HG03378 (cell line): ENCODE results near the gene MOSPD3.
"Not testable (repeated sequence)": the region's sequence is repeated elsewhere in the genome, so short reads cannot be mapped to it uniquely, and the experiment has no call there.

Experiments used
- ATAC-seq: cut with Tn5 transposase; IDR thresholded peaks from one replicate; pipeline ENCODE4 v1.9.1; 2021; ENCODE audit warnings: mild to moderate bottlenecking, moderate library complexity; ENCODE audit not compliant: unreplicated experiment

The MOSPD3 gene, protein sequence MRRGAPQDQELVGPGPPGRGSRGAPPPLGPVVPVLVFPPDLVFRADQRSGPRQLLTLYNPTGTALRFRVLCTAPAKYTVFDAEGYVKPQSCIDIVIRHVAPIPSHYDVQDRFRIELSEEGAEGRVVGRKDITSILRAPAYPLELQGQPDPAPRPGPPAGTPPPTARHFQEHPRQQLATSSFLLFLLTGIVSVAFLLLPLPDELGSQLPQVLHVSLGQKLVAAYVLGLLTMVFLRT

DNA sequence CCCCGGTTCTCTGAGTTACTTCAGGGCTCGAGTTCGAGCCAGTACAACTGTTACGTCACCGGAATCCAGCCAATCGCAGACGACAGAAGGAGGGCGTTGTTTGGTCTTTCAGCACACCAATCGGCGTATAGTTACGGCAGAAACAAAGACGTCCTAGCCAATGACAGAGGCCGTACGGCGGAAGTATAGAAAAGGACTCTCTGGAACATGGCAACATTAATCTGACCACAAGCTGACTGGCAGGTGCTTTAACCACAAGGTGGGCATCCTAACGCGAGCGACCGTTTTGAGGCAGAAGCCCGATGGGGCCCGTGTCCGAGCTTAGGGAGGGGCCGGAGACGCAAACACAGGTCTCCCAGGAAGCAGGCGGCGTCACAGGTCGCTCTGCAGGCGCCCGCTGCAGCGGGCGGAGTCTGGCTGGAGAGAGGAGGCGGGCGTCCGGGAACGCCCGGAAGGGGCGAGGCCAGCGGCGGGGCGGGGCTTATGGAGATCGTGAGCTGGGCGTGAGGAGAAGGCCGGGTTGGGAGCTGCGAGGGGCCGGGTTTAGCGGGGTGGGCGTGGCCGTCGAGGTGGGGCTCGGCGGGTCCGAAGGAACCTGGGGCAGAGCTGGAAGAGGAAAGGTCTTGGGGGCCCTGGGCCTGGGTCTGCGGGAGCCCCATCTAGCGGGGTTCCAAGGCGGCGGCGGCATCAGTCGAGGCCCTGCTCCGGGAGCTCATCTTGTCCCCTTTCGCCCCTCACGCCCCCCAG is at the start of gene MOSPD3:
Gene MOSPD3 (plus strand): TSS at position 558 of the 747 bp plus-strand sequence. CDS start 252 bp downstream, outside the sequence.
- ATAC-seq = peak; percentile 92

DNA sequence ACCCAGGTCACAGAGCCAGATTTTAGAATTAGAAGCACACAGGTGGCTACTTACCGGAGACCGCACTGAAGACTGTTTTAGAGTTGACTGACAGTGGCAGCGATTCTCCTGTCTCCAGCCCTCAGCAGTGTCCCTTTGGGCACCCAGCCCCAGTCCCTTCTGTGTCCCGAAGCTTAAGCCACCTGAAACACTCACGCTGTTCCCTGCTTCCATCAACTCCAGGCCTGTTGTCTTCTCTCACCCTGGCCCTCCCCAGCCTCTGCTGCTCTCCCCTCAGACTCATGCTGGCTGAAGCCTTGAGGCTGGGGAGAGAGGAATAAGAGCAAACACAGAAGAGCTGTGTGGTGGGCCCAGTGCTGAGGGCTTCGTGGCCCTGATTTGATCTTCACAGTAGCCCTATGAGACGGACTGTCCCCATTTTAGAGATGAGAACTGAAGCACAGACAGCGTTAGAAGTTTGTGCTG is 49.2 kb upstream of the MOSPD3 start:
- ATAC-seq = no peak

DNA sequence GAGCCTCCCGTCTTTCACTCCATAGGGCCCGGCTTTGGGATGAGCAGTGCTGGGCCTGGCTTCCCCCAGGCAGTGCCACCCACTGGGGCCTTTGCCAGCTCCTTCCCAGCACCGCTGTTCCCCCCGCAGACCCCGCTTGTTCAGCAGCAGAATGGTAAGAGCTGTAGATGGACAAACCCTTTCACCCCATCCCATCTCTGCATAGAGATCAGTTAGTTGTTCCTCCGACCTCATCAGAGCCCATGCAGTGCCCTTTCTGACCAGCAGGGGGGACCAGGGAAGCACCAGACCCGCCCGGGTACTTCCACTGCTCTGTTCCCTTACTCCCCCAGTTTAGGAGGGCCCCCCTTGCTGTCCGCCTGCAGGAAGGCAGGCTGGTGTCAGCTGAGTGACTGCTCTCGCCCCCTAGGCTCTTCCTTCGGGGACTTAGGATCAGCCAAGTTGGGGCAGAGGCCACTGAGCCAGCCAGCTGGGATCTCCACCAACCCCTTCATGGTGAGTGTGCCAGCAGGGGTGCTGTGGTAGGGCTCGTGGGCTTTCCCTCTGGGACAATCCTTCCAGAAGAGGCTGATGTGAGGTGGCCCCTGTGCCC is 48.4 kb upstream of the MOSPD3 start:
- ATAC-seq = no peak

DNA sequence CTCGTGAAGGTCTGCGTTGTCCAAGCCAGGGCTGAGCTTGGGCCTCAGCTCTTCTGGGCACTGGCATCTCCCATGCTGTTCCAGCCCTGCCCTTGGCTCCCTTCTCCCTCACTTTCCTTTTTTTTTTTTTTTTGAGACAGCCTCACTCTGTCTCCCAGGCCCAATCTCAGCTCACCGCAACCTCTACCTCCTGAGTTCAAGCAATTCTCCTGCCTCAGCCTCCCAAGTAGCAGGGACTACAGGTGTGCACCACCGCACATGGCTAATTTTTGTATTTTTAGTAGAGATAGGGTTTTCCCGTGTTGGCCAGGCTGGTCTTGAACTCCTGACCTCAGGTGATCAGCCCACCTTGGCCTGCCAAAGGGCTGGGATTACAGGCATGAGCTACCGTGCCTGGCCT is 47.9 kb upstream of the MOSPD3 start:
- ATAC-seq = not testable (repeated sequence)

DNA sequence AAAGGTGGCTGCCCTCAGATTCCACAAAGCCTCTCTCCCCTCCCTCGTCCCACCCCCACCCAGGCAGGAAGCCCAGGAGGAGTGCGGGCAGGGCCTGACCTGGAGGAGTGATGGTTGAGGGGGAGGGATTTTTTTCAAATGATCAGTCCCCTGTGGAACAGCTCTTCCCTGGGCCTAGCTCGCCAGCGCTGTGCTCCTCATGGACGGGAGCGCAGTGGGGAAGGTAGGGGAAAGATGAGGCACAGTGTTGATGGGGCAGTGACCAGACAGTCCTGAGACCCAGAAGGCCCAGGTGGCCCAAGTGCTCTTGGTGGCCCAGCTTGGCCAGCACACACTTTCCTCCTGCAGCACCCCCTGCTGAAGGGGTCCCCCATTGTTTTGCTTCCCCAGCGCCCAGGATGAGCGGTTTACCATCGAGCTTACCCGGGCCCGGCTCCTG is 47.2 kb upstream of the MOSPD3 start:
- ATAC-seq = no peak

DNA sequence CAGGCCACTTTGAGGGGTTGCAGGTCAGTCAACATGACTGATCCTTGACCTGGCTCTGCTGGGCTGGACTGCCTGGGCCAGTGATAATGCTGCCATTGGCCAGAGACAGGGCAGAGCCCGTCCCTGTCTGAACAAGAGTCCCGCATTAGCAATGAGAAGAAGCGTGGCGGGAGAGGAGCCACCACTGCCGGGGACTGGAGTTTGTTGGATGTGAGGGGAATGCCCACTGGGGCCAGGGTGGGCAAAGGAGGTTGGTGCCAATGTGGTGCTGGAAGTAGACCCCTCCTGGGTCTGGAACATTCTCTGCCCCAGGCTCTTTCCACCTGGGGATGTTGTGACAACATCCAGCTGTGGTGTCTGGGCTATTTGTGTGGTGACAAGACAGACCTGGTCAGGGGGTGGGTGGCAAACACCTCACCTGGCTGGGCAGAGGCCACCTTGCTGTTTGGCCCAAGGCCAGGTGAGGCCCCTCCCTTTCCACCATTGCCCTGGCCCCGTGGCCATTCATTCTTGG is 46.3 kb upstream of the MOSPD3 start:
- no peak for ATAC-seq

DNA sequence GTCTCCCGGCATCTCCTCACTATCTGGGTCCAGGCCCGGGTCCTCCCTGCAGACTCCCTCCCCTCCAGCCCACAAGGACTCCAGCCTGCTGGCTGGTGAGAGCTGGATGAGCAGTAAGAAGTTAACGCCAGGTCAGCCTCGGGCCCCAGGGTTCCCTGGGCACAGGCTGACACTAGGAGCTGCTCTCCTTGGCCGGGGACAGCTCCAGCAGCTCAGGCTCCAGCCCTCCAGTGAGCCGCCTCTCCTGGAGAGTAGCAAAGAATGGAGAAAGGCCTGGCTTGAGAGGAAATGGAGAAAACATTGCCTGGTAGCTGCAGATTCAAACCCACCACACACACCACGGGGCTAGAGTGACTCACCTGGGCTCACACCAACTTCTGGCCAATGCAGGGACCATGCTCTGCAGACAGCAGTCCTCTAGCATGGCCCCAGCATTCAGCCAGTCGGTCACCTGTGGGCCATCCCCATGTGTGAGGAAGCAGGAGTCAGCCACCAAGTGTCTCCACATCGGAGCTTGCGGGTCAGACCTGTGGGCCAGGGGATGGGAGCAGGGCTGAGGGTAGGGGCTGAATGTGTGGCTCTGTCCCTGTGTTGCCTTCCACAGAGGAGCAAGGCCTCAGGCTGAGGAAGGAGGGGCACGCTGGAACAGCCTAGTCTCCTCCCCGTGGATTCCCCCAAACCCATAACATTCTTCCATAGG is 45.2 kb upstream of the MOSPD3 start:
- no peak for ATAC-seq

DNA sequence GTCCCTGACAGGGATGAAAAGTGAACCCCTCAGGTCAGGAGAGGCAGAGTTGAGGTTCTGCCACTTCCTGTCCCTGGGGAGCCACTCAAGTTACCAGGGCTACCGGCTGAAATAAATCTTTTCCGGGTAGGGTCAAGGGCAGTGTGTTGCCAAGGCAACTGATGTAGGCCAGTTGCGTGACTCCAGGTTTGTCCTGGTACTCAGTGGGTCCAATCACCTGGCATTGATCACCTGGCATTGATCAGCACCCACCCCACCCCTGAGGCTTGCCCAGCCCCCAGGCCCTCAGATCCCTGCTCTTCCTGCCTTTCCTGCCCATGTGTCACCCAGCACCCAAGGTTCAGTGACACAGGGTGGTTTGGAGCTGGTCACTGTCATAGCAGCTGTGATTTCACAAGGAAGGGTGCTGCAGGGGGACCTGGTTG is 44.6 kb upstream of the MOSPD3 start:
- ATAC-seq = no peak

DNA sequence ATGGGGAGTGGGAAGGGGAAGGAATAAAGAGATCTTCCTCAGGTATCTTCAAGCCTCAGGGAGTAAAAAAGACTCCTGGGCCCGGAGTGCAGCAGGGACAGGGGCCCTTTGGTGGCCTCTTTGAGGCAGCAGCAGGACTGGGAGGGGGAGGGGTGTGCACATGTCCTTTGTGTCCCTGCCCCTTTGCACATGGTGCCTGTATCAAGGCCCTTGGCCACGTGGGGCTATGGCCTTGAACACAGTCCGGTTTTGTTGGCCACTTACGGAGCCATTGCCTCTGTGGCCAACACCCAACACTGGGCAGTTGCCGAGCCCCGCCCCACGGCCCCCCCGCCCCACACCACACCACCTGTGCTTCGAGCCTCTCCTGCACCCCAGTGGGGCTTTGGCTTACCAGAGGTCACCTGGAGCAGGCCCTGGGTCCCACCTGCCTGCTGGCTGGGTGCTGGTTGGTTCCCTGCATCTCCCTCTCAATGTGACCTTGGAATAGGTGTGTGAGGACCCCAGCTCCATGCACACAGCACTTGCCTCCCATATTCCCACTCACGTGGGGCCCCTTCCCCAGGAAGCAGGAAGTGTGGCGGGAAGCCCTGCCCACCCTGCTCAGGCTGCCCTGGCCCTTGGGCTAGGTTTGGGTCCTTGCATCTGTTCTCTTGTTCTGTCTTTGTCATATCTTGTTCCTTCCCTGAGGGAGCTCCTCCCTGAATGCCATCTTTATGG is 44.0 kb upstream of the MOSPD3 start:
- no peak for ATAC-seq

DNA sequence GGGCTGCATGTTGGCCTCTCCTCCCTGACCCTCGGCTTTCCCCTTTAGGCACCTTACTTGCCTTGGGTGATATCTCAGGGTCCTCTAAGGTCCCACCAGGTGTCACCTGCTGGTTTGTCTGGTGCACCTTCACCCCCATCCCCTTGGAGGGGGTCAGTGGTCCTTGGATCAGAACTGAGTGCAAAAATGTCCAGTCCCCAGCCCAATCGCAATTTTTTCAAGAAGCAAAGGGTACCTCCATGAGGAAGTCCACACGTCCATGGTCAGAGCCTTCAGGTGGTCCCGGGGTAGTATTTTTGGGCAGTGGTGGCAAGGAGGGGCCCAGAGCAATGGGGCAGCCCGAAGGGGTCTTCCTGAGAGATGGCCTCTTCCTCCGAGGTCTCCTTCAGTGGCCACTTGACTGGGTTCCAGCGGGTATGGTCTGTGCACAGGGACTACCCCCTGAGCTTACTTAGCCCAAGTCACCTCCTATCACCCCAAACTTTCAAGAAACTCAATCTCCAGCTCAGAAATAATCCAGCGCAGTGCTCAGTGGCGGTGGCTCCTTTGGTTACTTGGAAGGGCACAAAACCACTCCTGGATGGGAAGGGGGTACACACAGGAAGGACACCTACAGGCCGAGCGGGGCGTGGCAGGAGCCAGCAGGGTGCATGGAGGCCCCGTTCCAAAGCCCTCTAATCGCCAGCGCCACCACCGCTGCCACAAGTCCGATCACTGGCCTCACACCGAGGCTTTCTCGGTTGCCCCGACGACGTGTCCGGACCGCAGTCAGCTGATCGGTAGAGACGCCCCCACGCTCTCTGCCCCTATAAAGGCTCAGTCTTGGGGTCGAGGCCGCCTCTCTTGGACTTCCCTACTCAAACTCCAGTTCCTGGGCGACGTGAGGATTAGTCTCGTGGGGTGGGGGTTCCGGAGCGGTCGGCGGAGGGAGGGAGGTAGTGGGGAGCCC is 43.2 kb upstream of the MOSPD3 start:
- no peak for ATAC-seq

DNA sequence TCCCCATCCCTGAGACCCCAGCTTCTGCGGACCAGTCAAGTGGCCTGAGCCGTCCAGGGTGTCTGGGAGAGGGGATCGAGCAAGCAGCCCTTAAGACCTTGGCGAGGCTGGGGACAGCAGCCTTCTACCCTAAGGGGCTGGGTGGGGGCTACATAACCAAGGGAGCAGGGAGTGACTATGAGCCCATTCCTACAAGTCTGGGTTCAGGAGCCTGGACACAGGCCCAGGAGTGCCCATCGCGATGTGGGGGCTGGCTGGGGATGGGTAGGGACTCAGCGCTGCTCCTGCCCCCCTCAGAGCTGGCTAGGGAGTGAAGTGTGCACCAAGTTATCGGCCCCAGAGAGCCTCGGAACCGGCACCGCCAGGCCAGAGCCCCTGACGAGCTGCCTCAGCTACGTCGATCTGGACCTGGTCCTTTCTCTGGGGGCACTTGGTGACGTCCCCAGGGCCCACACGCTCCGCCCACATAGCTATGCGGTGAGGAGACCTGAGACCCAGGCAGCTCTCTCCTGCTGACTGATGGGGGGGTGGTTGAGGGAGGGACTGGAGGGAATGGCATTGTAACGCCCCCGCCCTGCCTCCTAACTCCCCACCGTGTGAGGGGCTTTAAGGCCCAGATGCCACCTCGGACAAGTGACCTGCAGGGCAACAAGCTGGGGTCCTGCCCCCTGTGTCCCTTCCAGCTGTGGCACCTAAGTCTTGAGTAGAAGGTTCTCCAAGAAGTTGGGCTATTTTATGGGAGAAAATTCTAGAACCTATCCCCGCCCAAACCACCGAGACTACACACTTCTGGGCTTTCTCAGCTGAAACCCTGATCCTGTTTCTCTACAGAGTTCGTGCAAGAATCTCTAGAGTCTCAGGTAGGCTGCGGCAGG is 41.1 kb upstream of the MOSPD3 start:
- no peak for ATAC-seq

DNA sequence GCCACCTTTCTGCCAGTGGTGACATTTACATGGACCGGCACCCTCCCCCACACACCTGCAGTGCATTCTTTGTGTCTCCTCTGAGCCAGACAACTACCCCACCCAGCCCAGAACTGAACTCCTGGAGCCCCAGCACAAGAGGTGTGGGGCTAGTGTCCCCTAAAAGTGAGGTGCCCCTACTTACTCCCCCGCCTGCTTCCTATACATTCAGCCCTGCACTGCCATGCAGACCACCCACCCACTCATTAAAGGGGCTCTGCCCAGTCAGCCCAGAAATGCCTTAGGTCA is 40.6 kb upstream of the MOSPD3 start:
- ATAC-seq = no peak

DNA sequence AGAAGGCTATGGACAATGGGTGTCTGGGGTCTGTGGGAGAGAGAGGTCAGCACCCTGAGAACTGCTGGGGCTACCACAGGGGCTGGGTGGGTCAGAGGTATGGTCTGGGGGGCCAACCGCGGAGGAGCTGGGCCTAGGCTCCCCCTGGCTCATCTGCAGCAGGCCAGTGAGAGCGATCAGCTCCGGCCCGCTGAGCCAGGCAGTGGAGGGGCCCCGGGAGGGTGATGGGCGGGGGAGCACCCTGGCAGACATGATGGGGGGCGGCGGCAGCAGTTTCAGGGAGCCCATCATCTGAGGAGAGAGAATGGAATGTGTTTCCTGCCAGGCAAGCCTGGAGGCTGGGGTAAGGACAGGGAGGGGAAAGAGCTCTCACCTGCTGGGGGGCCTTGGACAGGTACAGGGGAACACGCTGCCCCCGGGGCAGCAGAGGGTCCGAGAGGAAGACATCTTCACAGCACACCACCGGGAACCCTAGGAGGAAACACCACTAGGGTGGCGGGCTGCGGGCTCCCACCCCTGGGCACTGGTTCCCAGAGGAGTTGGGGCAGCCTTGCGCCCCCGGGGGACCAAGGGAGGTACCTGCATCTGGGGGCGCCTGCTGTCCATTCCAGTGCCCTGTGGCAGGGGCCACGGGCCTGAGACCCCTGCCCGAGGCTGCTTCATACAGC is 39.9 kb upstream of the MOSPD3 start:
- ATAC-seq = no peak

DNA sequence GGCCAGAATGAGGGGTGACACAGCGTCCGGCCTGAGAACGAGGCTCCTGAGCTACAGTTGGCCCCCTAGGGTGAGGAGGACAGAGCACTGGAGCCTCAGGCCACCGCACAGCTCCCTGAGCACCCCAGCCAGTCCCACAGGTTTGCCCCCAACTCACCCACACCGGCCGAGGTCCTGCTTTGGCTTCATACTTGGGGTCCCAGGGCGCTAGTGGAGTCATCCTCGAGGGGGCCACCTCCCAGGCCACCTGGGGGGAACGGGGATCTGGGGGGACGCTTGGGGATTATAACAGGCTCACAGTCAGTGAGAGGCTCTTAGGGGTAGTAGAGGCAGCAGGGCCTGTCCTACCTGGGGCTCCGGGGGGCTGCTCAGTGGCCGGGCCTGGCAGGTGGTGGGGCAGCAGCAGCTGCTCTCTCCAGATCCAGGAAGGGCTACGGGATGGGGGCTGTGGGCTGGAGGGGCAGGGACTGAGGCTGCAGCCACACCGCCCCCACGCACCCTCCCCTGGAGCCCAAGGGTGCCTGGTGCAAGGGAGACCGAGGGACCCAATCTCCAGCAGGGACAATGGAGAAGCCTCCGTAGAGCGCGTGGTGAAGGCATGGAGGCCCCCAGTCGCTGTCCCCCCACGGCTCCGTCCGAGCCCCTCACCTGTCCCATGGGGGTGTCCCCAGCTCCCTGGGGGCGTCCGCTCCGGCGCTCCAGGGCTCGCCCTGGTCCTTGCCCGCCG is 39.2 kb upstream of the MOSPD3 start:
- no peak for ATAC-seq

DNA sequence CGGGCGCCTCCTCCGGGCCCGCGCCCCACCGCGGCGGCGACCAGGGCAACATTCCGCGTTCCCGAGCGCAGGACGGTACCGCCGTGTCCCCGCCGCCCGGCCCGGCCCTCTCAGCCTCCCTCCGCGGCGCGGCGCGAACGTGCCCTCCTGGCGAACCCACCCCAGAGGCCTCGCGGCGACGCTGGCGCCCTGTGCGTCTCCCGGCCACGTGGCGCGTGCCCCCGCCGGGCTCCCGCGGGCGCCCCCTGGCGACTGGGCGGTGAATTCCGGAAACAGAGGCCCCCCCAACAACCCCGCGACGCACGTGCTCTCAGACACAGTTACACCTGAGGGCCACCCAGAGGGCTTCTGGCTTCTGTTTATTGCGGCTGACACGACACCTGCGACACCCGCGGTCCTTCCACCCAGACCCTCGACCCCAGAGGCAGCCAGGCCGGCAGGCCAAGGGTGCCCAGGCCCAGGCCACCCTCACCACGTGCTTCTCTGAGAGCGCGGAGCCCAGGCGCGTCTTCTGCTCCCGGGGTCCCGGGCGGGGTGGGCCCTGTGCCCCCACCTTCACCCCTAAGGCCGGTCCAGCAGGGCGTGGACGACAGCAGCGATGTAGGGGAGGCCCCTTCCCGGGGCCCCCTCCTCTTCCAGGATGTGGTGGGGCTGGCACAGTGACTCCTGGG is 38.5 kb upstream of the MOSPD3 start, which contains the start of gene SAP25:
Gene SAP25 (minus strand): TSS at position 210 of the 671 bp plus-strand sequence. CDS start 158 bp downstream, at position 52.
- ATAC-seq = no peak

DNA sequence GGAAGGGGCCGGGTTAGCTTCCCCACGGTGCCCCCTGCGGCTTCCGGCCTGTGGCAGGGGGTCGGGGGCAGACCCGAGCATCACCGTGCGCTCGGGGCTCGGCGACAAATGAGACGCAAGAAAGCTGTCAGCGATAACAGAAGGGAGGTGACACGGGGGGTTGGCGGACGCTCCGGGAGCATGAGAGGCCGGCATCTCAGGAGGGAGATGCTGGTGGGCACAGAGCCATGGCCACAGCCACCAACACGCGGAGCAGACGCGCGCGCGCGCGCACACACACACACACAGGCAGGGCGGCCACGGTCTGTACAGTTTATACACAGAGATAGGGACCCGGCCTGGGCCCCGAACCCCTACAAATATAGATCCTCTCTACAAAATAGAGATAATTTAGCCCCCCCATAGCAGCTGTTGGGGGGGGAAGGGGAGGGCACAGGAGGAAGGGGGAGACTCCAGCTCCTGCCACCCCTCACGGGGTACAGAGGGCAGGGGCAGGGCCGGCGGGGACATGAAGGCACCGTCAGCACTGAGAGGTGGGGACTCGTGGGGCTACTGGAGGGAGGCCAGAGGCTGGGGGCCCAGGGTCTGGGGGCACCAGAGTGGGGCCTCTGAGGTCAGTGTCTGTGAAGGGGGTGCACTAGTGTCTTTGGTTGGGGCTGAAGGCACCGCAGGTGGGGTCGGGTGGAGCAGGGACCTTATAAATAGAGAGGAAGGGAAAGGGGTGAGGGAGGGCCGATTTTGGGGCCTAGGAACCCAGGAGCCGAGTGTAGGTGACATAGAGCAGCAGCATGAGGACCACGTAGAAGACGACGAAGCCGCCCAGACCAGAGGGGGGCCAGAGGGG is 37.8 kb upstream of the MOSPD3 start:
- no peak for ATAC-seq
